ENCODE results near the gene RSRP1.

Gene RSRP1

DNA sequence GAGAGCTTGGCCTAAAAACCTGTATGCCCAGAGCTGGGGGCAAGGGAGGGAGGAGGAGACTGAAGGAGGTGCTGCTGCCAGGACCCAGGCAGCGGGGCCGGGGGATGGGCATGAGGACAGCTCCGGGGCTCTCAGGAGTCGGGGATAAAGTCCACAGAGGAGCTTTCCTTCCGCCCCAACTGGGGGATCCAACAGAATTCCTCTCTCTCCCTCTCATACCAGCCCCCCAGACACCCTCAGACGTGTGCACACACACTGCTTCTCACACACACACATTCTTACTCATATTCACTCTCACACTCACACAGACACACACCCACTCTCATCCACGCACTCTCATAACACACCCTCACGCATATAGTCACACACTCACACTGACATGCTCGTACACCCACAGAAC is 54.0 kb downstream of the RSRP1 start:
- no peak for DNase-seq (ENCODE audit: low read depth, low spot score)

Measured in astrocyte of the hippocampus (primary cell).